ENCODE results near the gene BICD1. TPM values are rescaled to one million over a fixed set of nuclear protein-coding genes. Genes with fewer than 3 reads are reported as not detected.

BICD1 gene
- total and polyA plus RNA-seq, 2 donors from 2014 or later = 3.8 to 36.7 TPM

DNA sequence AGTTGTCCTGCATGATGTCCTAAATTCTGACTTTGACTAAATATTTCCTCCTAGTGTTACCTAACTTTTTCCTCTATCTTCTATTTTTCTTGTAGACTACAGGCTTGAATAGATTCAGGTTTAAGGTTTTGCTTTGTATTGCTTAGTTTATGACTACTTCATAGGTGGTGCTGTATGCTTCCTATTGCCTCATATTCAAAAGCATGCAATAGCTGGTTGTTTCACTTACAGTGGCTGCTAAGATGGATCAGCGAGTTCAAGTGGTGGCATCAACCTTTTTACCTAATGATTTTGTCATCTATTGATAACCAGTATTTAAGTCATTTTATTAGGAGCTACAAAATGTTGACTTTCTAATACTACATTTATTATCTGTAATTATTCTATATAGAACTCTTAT lies 36.3 kb upstream of the BICD1 start:
- DNase-seq (no peak), FAIRE-seq (no peak)
- Histone ChIP-seq H3K27me3 (ENCODE audit: control insufficient read depth, insufficient read depth, low read length) (no peaks in the 10 kb centered on the region), H3K27ac (ENCODE audit: low read depth in 2 of 2, low read length in 2 of 2) (no peak overlapping the region), H3K9ac (ENCODE audit: low read length in 3 of 3) (no peak overlapping the region), H3K4me3 (ENCODE audit: low read length in 3 of 3) (no peak overlapping the region), H3K9me3 (ENCODE audit: control insufficient read depth in 2 of 3, insufficient read depth in 1 of 3, low read length in 3 of 3) (peaks cover 0 to 3% (median 0%) of the 10 kb centered on the region in 3 donors), H3K36me3 (ENCODE audit: control insufficient read depth in 2 of 3, insufficient read depth in 3 of 3, low read length in 3 of 3) (no peaks in the 10 kb centered on the region), H3K4me1 (ENCODE audit: control insufficient read depth in 2 of 3, insufficient read depth in 2 of 3, low read depth in 1 of 3, low read length in 3 of 3) (no peaks in the 10 kb centered on the region)
- TF ChIP-seq, protein P1, sequence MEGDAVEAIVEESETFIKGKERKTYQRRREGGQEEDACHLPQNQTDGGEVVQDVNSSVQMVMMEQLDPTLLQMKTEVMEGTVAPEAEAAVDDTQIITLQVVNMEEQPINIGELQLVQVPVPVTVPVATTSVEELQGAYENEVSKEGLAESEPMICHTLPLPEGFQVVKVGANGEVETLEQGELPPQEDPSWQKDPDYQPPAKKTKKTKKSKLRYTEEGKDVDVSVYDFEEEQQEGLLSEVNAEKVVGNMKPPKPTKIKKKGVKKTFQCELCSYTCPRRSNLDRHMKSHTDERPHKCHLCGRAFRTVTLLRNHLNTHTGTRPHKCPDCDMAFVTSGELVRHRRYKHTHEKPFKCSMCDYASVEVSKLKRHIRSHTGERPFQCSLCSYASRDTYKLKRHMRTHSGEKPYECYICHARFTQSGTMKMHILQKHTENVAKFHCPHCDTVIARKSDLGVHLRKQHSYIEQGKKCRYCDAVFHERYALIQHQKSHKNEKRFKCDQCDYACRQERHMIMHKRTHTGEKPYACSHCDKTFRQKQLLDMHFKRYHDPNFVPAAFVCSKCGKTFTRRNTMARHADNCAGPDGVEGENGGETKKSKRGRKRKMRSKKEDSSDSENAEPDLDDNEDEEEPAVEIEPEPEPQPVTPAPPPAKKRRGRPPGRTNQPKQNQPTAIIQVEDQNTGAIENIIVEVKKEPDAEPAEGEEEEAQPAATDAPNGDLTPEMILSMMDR (IDR thresholded peaks at IDR 0.05; ENCODE audit: borderline replicate concordance, extremely low read depth, insufficient read depth) = no peak
- intact Hi-C loops (cut with DNase I) = no loop called here

- peaks cover 0 to 3% (median 0%) of the 10 kb centered on the region in 3 donors for H3K9me3 ChIP-seq (ENCODE audit: control insufficient read depth in 2 of 3, insufficient read depth in 1 of 3, low read length in 3 of 3)
- no peak overlapping the region for H3K9ac ChIP-seq (ENCODE audit: low read length in 3 of 3)
- H3K27ac ChIP-seq (ENCODE audit: low read depth in 2 of 2, low read length in 2 of 2) = no peak overlapping the region
- intact Hi-C loops (cut with DNase I) = no loop called here
- no peak for DNase-seq
- TF ChIP-seq, protein P1 (IDR thresholded peaks at IDR 0.05; ENCODE audit: borderline replicate concordance, extremely low read depth, insufficient read depth) = no peak
- no peaks in the 10 kb centered on the region for H3K4me1 ChIP-seq (ENCODE audit: control insufficient read depth in 2 of 3, insufficient read depth in 2 of 3, low read depth in 1 of 3, low read length in 3 of 3)
- no peak for FAIRE-seq
- H3K27me3 ChIP-seq (ENCODE audit: control insufficient read depth, insufficient read depth, low read length) = no peaks in the 10 kb centered on the region
- H3K4me3 ChIP-seq (ENCODE audit: low read length in 3 of 3) = no peak overlapping the region
- no peaks in the 10 kb centered on the region for H3K36me3 ChIP-seq (ENCODE audit: control insufficient read depth in 2 of 3, insufficient read depth in 3 of 3, low read length in 3 of 3)
These were observed 34.5 kb upstream of the BICD1 start for GRCh38 chr12:32072102-32072501.

DNA sequence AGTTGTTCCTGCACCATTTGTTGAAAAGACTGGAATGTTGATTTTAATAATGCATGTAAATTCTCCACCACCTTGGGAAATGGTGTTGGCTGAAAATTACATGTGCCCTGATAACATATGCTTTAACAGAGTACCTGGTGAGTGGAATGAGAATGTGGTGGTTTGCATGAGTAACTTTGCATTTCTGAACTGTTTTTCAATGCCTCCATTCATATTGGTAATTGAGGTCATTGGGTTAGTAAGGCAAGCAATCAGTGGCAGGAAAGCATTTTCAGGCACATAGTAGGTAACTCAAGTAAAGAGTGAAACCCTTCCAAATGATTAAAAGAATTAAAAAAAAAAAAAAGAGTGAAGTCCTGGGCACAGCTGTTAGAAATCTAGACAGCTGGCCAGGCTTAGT lies 32.2 kb upstream of the BICD1 start:
- Histone ChIP-seq H3K4me1 (ENCODE audit: control insufficient read depth in 2 of 3, insufficient read depth in 2 of 3, low read depth in 1 of 3, low read length in 3 of 3) (no peaks in the 10 kb centered on the region), H3K27me3 (ENCODE audit: control insufficient read depth, insufficient read depth, low read length) (no peaks in the 10 kb centered on the region), H3K27ac (ENCODE audit: low read depth in 2 of 2, low read length in 2 of 2) (no peak overlapping the region), H3K9me3 (ENCODE audit: control insufficient read depth in 2 of 3, insufficient read depth in 1 of 3, low read length in 3 of 3) (peaks cover 0 to 3% (median 0%) of the 10 kb centered on the region in 3 donors), H3K9ac (ENCODE audit: low read length in 3 of 3) (no peak overlapping the region), H3K4me3 (ENCODE audit: low read length in 3 of 3) (no peak overlapping the region), H3K36me3 (ENCODE audit: control insufficient read depth in 2 of 3, insufficient read depth in 3 of 3, low read length in 3 of 3) (no peaks in the 10 kb centered on the region)
- intact Hi-C loops (cut with DNase I) = no loop called here
- TF ChIP-seq, protein P1 (IDR thresholded peaks at IDR 0.05; ENCODE audit: borderline replicate concordance, extremely low read depth, insufficient read depth) = no peak
- FAIRE-seq (no peak), DNase-seq (no peak)

DNA sequence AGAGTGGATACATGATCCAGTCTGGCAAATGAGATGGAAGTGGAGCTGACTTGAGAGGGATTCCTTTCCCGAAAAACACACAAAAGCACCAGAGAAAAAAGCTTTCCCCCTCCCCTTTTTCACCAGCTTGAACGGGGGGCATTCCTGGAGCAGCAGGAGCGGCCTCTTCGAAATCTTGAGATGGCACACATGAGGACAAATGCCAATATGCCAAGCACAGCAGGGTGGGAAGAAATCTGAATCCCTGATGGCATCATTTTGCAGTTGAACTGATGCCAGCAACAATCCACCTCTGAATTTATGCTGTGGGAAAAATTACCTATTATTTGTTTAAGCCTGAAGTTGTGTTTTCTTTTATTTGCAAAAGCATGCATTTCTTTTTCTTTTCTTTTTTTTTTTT lies 29.7 kb upstream of the BICD1 start:
- Histone ChIP-seq H3K4me3 (ENCODE audit: low read length in 3 of 3) (no peak overlapping the region), H3K4me1 (ENCODE audit: control insufficient read depth in 2 of 3, insufficient read depth in 2 of 3, low read depth in 1 of 3, low read length in 3 of 3) (no peaks in the 10 kb centered on the region), H3K9ac (ENCODE audit: low read length in 3 of 3) (no peak overlapping the region), H3K36me3 (ENCODE audit: control insufficient read depth in 2 of 3, insufficient read depth in 3 of 3, low read length in 3 of 3) (no peaks in the 10 kb centered on the region), H3K27me3 (ENCODE audit: control insufficient read depth, insufficient read depth, low read length) (no peaks in the 10 kb centered on the region), H3K27ac (ENCODE audit: low read depth in 2 of 2, low read length in 2 of 2) (no peak overlapping the region), H3K9me3 (ENCODE audit: control insufficient read depth in 2 of 3, insufficient read depth in 1 of 3, low read length in 3 of 3) (peaks cover 0 to 3% (median 0%) of the 10 kb centered on the region in 3 donors)
- TF ChIP-seq, protein P1 (IDR thresholded peaks at IDR 0.05; ENCODE audit: borderline replicate concordance, extremely low read depth, insufficient read depth) = no peak
- FAIRE-seq (no peak), DNase-seq (peak in 3 of 5 donors; percentile 15 to 56 (median 29))
- intact Hi-C loops (cut with DNase I) = no loop called here
